Thyroid gland (tissue), 4 donors: ENCODE data around the gene CBLC.
"Not testable (repeated sequence)": the region's sequence is repeated elsewhere in the genome, so short reads cannot be mapped to it uniquely, and the experiment has no call there.

Experiments used
- POLR2A ChIP-seq, 2 donors: fragments of 450-650 bp; IDR thresholded peaks; one replicate each; pipeline ENCODE4 v1.6.1; 2017; ENCODE audit warnings: antibody characterized with exemption in 2 of 2, mild to moderate bottlenecking in 2 of 2, moderate library complexity in 1 of 2
- TF ChIP-seq, protein P1 (sequence below), 6 experiments: fragments of 200-600 bp in 3 of 6; fragments of 450-650 bp in 3 of 6; sonication (generic) in 3 of 6; IDR thresholded peaks; one replicate each; pipeline ENCODE4 v1.5.1; 2016 to 2019; ENCODE audit warnings: antibody characterized with exemption in 6 of 6, mild to moderate bottlenecking in 2 of 6, inconsistent platforms in 1 of 6, moderate library complexity in 1 of 6

GRCh38 chr19:44781694-44782093 lies 4.0 kb downstream of the CBLC start:
- TF ChIP-seq, protein P1, sequence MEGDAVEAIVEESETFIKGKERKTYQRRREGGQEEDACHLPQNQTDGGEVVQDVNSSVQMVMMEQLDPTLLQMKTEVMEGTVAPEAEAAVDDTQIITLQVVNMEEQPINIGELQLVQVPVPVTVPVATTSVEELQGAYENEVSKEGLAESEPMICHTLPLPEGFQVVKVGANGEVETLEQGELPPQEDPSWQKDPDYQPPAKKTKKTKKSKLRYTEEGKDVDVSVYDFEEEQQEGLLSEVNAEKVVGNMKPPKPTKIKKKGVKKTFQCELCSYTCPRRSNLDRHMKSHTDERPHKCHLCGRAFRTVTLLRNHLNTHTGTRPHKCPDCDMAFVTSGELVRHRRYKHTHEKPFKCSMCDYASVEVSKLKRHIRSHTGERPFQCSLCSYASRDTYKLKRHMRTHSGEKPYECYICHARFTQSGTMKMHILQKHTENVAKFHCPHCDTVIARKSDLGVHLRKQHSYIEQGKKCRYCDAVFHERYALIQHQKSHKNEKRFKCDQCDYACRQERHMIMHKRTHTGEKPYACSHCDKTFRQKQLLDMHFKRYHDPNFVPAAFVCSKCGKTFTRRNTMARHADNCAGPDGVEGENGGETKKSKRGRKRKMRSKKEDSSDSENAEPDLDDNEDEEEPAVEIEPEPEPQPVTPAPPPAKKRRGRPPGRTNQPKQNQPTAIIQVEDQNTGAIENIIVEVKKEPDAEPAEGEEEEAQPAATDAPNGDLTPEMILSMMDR (IDR thresholded peaks at IDR 0.05): not testable (repeated sequence)
- not testable (repeated sequence) for TF ChIP-seq POLR2A (IDR thresholded peaks at IDR 0.05)
